ENCODE measurements around the gene CHID1. TPM values are rescaled to one million over a fixed set of nuclear protein-coding genes. Genes with fewer than 3 reads are reported as not detected.

CHID1 gene
- polyA plus RNA-seq, 5 donors: 77.0 to 101 (median 86.2) TPM

- no peak for DNase-seq
These were observed 57.8 kb downstream of the CHID1 start for GRCh38 chr11:852762-853161.

- DNase-seq: no peak
These were observed 59.5 kb downstream of the CHID1 start for GRCh38 chr11:850775-851763.

GRCh38 chr11:849951-850774, 60.4 kb downstream of the CHID1 start:
- no peak for DNase-seq

- no peak for DNase-seq
These were observed 61.3 kb downstream of the CHID1 start for GRCh38 chr11:849104-849824.

- DNase-seq: no peak
These were observed 62.2 kb downstream of the CHID1 start for GRCh38 chr11:848380-848931.

- no peak for DNase-seq
These were observed 62.7 kb downstream of the CHID1 start for GRCh38 chr11:847876-848275.

- no peak for DNase-seq
These were observed 64.0 kb downstream of the CHID1 start for GRCh38 chr11:846496-847098.

- no peak for DNase-seq
These were observed 64.6 kb downstream of the CHID1 start for GRCh38 chr11:845872-846495.

GRCh38 chr11:844693-845644, 65.6 kb downstream of the CHID1 start:
- DNase-seq: peak; percentile 91 to 94

- DNase-seq: peak; percentile 83 to 85
These were observed 66.6 kb downstream of the CHID1 start for GRCh38 chr11:843818-844692.

GRCh38 chr11:843086-843734, 67.4 kb downstream of the CHID1 start:
- DNase-seq: no peak

GRCh38 chr11:842370-843002, 68.1 kb downstream of the CHID1 start, which contains the start of the genes POLR2L and TSPAN4:
Gene POLR2L (minus strand): TSS chr11:842529. CDS start chr11:842508, 21 bp downstream.
Gene TSPAN4 (plus strand): TSS chr11:842852. CDS start chr11:850305, 7,453 bp downstream.
- peak; percentile 85 to 87 for DNase-seq

- DNase-seq: no peak
These were observed 68.6 kb downstream of the CHID1 start for GRCh38 chr11:841981-842369.

- no peak for DNase-seq
These were observed 70.6 kb downstream of the CHID1 start for GRCh38 chr11:839875-840617.

- no peak for DNase-seq
These were observed 71.4 kb downstream of the CHID1 start for GRCh38 chr11:839280-839623.

Data from right lung (tissue), 5 donors.